ENCODE data around the gene RGS3. TPM values are rescaled to one million over a fixed set of nuclear protein-coding genes. Genes with fewer than 3 reads are reported as not detected.

The RGS3 gene
- total and polyA plus RNA-seq, 10 of the 15 experiments (the other 5 are each of a cell fraction or from before 2014, with no cell fraction given) = 2.9 to 138 (median 28.8) TPM

- Histone ChIP-seq H3K36me3 (ENCODE audit: control insufficient read depth in 2 of 2, insufficient read depth in 2 of 2, low read length in 1 of 2) (no peaks in the 10 kb centered on the region; a peak in 1 of 4 replicates), H3K27me3 (replicated peaks in 1 of 2; ENCODE audit: control insufficient read depth in 2 of 2, insufficient read depth in 2 of 2, low read length in 1 of 2) (no peaks in the 10 kb centered on the region), H4K20me1 (ENCODE audit: control insufficient read depth, insufficient read depth) (no peaks in the 10 kb centered on the region), H3K4me1 (ENCODE audit: control insufficient read depth, insufficient read depth, low read length) (peaks cover 7% of the 10 kb centered on the region; the same call in 1 of the 2 replicates), H3K79me2 (ENCODE audit: control insufficient read depth, insufficient read depth, low read length) (no peaks in the 10 kb centered on the region), H3K27ac (ENCODE audit: control insufficient read depth, insufficient read depth) (no peak overlapping the region), H3K9me3 (replicated peaks; ENCODE audit: control insufficient read depth, insufficient read depth, low read length) (no peaks in the 10 kb centered on the region), H3K4me3 (no peak overlapping the region), H2AFZ (ENCODE audit: control insufficient read depth, low read depth, low read length) (no peak overlapping the region), H3K4me2 (ENCODE audit: control insufficient read depth, insufficient read depth) (no peak overlapping the region), H3K9ac (ENCODE audit: control insufficient read depth, insufficient read depth, low read length) (no peak overlapping the region)
- in situ Hi-C loops (cut with MboI) (no loop called here), intact Hi-C loops (cut with micrococcal nuclease; ENCODE audit: unreplicated experiment) (no loop called here)
- DNase-seq (ENCODE audit: low read depth, low spot score) = no peak
- ChIA-PET CTCF (interaction anchor here (0.7 to 6.1 kb wide), 7 partner anchors 8 to 158 kb away, joined by 3 to 62 read pairs (median 5); no protein-coding TSS in a partner anchor), RAD21 (ENCODE audit: unreplicated experiment) (interaction anchor here (0.6 to 3.6 kb wide), 5 partner anchors 10 to 54 kb away, joined by 3 to 22 read pairs (median 4); no protein-coding TSS in a partner anchor), POLR2A (interaction anchor here (1.9 kb wide), 1 partner anchor 10 kb away, joined by 7 read pairs; no protein-coding TSS in a partner anchor), SMC1A (ENCODE audit: uncharacterized antibody, unreplicated experiment) (interaction anchor here (1.1 to 4.4 kb wide), 7 partner anchors 11 to 157 kb away, joined by 3 to 28 read pairs (median 8); no protein-coding TSS in a partner anchor)
- no TSS peak for BruUV-seq (replicated peaks)
- WGBS (ENCODE audit: insufficient coverage, insufficient replicate concordance, low lambda C conversion rate, missing lambda C conversion rate) = 59% methylated on average over 5 of the region's 5 CpGs
- no peak for FAIRE-seq
- no peak for ATAC-seq
- TF ChIP-seq BHLHE40 (IDR thresholded peaks at IDR 0.05; ENCODE audit: borderline replicate concordance in 1 of 2, low read depth in 2 of 2, low read length in 1 of 2) = no peak
- no peak for TF ChIP-seq BACH1 (IDR thresholded peaks at IDR 0.05; ENCODE audit: borderline replicate concordance)
- TF ChIP-seq ZSCAN29 (IDR thresholded peaks at IDR 0.05) = no peak
- no peak for TF ChIP-seq EGR1 (IDR thresholded peaks at IDR 0.05; ENCODE audit: borderline replicate concordance in 1 of 2, low read depth in 2 of 2, low read length in 2 of 2)
- no peak for TF ChIP-seq BMI1 (IDR thresholded peaks at IDR 0.05; ENCODE audit: borderline replicate concordance)
- TF ChIP-seq, protein P1, sequence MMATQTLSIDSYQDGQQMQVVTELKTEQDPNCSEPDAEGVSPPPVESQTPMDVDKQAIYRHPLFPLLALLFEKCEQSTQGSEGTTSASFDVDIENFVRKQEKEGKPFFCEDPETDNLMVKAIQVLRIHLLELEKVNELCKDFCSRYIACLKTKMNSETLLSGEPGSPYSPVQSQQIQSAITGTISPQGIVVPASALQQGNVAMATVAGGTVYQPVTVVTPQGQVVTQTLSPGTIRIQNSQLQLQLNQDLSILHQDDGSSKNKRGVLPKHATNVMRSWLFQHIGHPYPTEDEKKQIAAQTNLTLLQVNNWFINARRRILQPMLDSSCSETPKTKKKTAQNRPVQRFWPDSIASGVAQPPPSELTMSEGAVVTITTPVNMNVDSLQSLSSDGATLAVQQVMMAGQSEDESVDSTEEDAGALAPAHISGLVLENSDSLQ (IDR thresholded peaks at IDR 0.05) = no peak
- no peak for TF ChIP-seq ZBTB4 (CRISPR knock-in tag; IDR thresholded peaks at IDR 0.05)
- TF ChIP-seq HDAC6 (IDR thresholded peaks at IDR 0.05; ENCODE audit: unreplicated experiment) = no peak
- no peak for TF ChIP-seq IKZF2 (IDR thresholded peaks at IDR 0.05)
- no peak for TF ChIP-seq SUPT20H (IDR thresholded peaks at IDR 0.05; ENCODE audit: borderline replicate concordance, control insufficient read depth, low read depth, low read length)
- TF ChIP-seq, protein P2, sequence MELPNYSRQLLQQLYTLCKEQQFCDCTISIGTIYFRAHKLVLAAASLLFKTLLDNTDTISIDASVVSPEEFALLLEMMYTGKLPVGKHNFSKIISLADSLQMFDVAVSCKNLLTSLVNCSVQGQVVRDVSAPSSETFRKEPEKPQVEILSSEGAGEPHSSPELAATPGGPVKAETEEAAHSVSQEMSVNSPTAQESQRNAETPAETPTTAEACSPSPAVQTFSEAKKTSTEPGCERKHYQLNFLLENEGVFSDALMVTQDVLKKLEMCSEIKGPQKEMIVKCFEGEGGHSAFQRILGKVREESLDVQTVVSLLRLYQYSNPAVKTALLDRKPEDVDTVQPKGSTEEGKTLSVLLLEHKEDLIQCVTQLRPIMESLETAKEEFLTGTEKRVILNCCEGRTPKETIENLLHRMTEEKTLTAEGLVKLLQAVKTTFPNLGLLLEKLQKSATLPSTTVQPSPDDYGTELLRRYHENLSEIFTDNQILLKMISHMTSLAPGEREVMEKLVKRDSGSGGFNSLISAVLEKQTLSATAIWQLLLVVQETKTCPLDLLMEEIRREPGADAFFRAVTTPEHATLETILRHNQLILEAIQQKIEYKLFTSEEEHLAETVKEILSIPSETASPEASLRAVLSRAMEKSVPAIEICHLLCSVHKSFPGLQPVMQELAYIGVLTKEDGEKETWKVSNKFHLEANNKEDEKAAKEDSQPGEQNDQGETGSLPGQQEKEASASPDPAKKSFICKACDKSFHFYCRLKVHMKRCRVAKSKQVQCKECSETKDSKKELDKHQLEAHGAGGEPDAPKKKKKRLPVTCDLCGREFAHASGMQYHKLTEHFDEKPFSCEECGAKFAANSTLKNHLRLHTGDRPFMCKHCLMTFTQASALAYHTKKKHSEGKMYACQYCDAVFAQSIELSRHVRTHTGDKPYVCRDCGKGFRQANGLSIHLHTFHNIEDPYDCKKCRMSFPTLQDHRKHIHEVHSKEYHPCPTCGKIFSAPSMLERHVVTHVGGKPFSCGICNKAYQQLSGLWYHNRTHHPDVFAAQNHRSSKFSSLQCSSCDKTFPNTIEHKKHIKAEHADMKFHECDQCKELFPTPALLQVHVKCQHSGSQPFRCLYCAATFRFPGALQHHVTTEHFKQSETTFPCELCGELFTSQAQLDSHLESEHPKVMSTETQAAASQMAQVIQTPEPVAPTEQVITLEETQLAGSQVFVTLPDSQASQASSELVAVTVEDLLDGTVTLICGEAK (IDR thresholded peaks at IDR 0.05; ENCODE audit: borderline replicate concordance) = no peak
- no peak for TF ChIP-seq POLR2AphosphoS2 (IDR thresholded peaks at IDR 0.05; ENCODE audit: low read depth, low read length)
- no peak for TF ChIP-seq CREB1 (IDR thresholded peaks at IDR 0.05; ENCODE audit: low read depth)
These were observed 140.2 kb downstream of the RGS3 start for GRCh38 chr9:113603773-113604172.

Measured in GM12878 (cell line).